Measurements from ENCODE around the gene HCAR2. TPM values are rescaled to one million over a fixed set of nuclear protein-coding genes. Genes with fewer than 3 reads are reported as not detected.

Gene HCAR2
- total RNA-seq, 1 experiment from 2014 or later, result not detected

GRCh38 chr12:122724641-122725243 lies 21.6 kb upstream of the HCAR2 start:
- Histone ChIP-seq H3K4me2 (ENCODE audit: low read length) (no peak overlapping the region), H3K4me3 (replicated peaks in 1 of 2; ENCODE audit: low read depth in 1 of 2, low read length in 2 of 2) (no peak overlapping the region), H3K4me1 (ENCODE audit: control insufficient read depth in 1 of 2, insufficient read depth in 2 of 2, low read length in 2 of 2) (peaks cover 24 to 35% of the 10 kb centered on the region in 2 experiments), H4K20me1 (ENCODE audit: insufficient read depth) (no peaks in the 10 kb centered on the region), H3K79me2 (ENCODE audit: insufficient read depth, low read length) (no peaks in the 10 kb centered on the region), H3K9me2 (ENCODE audit: insufficient read depth) (no peaks in the 10 kb centered on the region), H3K36me3 (ENCODE audit: control insufficient read depth in 1 of 2, insufficient read depth in 2 of 2, low read length in 2 of 2) (no peaks in the 10 kb centered on the region), H2AFZ (ENCODE audit: low read depth, low read length, poor library complexity, severe bottlenecking) (peak overlapping the region; percentile 77), H3K27me3 (ENCODE audit: insufficient read depth, low read length) (no peaks in the 10 kb centered on the region), H3K27ac (ENCODE audit: low read depth, low read length) (no peak overlapping the region), H3K9ac (ENCODE audit: low read length) (no peak overlapping the region), H3K9me3 (ENCODE audit: control insufficient read depth in 1 of 2, insufficient read depth in 1 of 2, low read depth in 1 of 2, low read length in 2 of 2) (no peaks in the 10 kb centered on the region)
- no peak for DNase-seq (ENCODE audit: low read depth, low spot score)
- TF ChIP-seq TCF7L2 (IDR thresholded peaks at IDR 0.05; ENCODE audit: borderline replicate concordance, extremely low read depth, insufficient read depth, insufficient read length), result no peak
- no peak for TF ChIP-seq CEBPB (IDR thresholded peaks at IDR 0.05; ENCODE audit: low read depth)
- TF ChIP-seq EGR1 (IDR thresholded peaks at IDR 0.05; ENCODE audit: low read depth), result no peak
- no peak for TF ChIP-seq CTCF (IDR thresholded peaks at IDR 0.05 in 2 of 3, conservative IDR thresholded peaks at IDR 0.05 in 1 of 3; ENCODE audit: borderline replicate concordance in 1 of 3, insufficient read depth in 1 of 3, low read depth in 2 of 3, low read length in 2 of 3)
- TF ChIP-seq ATF3 (IDR thresholded peaks at IDR 0.05), result no peak
- TF ChIP-seq, protein P1, sequence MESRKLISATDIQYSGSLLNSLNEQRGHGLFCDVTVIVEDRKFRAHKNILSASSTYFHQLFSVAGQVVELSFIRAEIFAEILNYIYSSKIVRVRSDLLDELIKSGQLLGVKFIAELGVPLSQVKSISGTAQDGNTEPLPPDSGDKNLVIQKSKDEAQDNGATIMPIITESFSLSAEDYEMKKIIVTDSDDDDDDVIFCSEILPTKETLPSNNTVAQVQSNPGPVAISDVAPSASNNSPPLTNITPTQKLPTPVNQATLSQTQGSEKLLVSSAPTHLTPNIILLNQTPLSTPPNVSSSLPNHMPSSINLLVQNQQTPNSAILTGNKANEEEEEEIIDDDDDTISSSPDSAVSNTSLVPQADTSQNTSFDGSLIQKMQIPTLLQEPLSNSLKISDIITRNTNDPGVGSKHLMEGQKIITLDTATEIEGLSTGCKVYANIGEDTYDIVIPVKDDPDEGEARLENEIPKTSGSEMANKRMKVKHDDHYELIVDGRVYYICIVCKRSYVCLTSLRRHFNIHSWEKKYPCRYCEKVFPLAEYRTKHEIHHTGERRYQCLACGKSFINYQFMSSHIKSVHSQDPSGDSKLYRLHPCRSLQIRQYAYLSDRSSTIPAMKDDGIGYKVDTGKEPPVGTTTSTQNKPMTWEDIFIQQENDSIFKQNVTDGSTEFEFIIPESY (IDR thresholded peaks at IDR 0.05; ENCODE audit: extremely low read depth, insufficient replicate concordance, low read length), result no peak
- no peak for TF ChIP-seq SP1 (IDR thresholded peaks at IDR 0.05; ENCODE audit: low read depth)
- TF ChIP-seq POLR2AphosphoS5 (IDR thresholded peaks at IDR 0.05; ENCODE audit: low read depth, low read length), result no peak
- CTCF ChIA-PET, result no interaction called here
- intact Hi-C loops (cut with micrococcal nuclease), result no loop called here
- POLR2A ChIA-PET, result no interaction called here
- no peak for ATAC-seq
- RAD21 ChIA-PET (ENCODE audit: low non-redundant PET in 1 of 2, low total read pairs in 2 of 2, uncharacterized antibody in 2 of 2, unreplicated experiment in 2 of 2), result no interaction called here
- BruUV-seq (replicated peaks), result no TSS peak

All from HCT116 (cell line).